Frontal cortex (tissue), 4 donors: ENCODE data around the gene QKI. TPM values are rescaled to one million over a fixed set of nuclear protein-coding genes. Genes with fewer than 3 reads are reported as not detected.
A peak's percentile ranks its signal among the peaks of the same experiment; 100 is the strongest.
"Not testable (repeated sequence)": the region's sequence is repeated elsewhere in the genome, so short reads cannot be mapped to it uniquely, and the experiment has no call there.

Experiments used
- DNase-seq, 2 donors: peaks; one replicate each; pipeline ENCODE4 v3.0.0; 2012; ENCODE audit warnings: low spot score in 2 of 2
- FAIRE-seq: peaks from 2 replicates; lab custom pipeline; 2012; peaks lifted over from hg19 to GRCh38; lab: Jason Lieb, UNC
- total RNA-seq: library from RNA; depleted of rRNA; stranded (reverse); fragments of >200 nt; gene quantifications from one replicate; pipeline ENCODE4 v1.2.3, GENCODE V29; 2014
- donor health status: control.
- donor health status: control.
- donor health status: control.

QKI gene
- total RNA-seq, 1 donor from 2014 or later: 218 TPM

DNA sequence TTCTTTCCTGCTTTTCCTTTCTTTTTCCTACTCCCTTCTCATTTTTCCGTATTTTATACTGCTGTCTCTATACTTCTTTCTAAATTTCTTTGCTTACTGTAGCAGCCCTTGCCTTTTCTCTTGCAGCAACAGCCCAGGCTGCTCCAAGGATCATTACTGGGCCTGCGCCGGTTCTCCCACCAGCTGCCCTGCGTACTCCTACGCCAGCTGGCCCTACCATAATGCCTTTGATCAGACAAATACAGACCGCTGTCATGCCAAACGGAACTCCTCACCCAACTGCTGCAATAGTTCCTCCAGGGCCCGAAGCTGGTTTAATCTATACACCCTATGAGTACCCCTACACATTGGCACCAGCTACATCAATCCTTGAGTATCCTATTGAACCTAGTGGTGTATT lies 148.8 kb downstream of the QKI start:
- no peak for FAIRE-seq
- DNase-seq: no peak

- no peak for FAIRE-seq
These were observed 150.0 kb downstream of the QKI start for GRCh38 chr6:163564534-163564933.

GRCh38 chr6:163565140-163565539 lies 150.6 kb downstream of the QKI start:
- DNase-seq: no peak
- FAIRE-seq: no peak

More at GRCh38 chr6:163564534-163564933, 150.0 kb downstream of the QKI start:
- DNase-seq: no peak

- DNase-seq: no peak
- FAIRE-seq: no peak
These were observed 151.5 kb downstream of the QKI start for GRCh38 chr6:163566056-163566455.

DNA sequence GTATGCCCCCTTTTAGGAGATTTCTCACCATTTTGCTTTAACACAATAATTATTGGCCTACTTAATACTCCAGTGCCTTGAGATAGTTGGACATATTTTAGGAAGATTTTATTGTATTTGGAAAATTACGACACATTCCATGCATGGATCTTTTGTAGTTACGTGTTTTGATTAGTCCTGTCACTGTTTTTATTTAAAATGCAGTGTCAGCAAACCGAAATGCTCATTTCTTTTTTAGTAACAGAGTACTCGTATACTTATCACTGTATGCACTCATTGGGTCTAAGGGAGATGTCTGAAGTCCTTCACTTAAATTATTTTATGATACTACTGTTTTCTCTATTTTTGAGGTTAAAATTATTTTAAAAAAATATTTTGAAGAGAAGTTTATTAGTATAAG lies 153.8 kb downstream of the QKI start:
- no peak for FAIRE-seq
- DNase-seq: no peak

DNA sequence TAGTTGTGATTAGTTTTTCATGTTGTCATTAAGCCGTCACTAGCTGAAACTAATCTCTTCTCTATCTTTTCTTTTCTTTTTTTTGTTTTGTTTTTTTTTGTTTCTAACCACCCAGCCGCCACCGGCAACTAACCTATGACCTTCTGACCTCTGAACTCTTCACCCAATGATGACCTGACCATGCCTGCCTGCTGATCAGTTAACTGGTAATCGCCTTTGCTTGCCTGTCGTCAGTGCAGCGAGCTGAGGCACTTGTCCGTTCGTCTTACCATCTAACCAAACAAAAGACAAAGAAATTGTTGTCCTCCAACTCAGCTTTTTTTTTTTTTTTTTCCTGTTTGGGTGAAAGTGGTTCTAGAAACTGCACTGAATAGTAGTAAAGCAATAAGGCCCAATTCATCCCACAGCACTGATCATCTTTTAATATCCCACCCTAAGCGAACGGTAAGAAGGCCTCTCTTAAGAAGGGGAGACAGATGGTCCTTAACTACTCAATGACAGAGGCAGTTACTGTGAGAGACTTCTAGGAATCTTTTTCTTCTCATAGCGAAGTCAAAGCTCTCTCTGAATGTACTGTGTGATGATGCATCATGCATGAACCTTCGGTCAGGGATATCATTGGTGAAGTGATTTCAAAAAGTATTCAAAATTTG lies 156.2 kb downstream of the QKI start:
- no peak for DNase-seq
- FAIRE-seq: no peak

- no peak for DNase-seq
- no peak for FAIRE-seq
These were observed 157.2 kb downstream of the QKI start for GRCh38 chr6:163571730-163572129.

GRCh38 chr6:163572612-163573011 lies 158.1 kb downstream of the QKI start:
- DNase-seq (no peak), FAIRE-seq (no peak)

DNA sequence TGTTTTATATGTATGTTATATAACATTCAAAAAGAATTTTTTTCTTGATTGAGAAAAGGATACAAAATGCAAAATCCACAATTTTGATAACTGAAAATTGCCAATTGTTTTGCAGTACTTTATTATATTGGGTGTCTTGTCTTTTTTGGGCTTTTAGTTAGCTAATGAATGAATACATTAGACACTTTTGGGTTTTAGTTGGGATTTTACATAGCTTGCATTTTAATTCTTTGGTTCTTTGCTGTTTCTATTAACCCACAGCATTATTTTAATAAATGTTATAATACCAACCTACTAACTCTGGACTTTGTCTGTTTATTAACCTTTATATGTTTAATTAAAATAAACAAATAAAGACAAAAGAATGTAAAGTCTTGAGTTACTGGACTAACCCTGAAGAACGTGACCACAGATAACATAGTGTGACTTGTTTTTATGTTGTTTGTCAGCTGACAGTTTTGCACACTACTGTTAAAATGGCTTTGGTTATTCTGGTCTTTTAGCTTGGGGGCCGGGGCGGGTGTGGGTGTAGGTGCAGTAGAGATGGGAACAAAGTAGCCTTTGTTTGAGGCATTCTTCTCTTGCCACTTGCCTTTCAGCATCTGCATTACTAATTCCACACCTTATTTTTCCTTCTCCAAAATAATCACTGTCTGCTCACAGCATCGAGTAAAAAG lies 159.1 kb downstream of the QKI start:
- peak; percentile 21 for FAIRE-seq
- no peak for DNase-seq

DNA sequence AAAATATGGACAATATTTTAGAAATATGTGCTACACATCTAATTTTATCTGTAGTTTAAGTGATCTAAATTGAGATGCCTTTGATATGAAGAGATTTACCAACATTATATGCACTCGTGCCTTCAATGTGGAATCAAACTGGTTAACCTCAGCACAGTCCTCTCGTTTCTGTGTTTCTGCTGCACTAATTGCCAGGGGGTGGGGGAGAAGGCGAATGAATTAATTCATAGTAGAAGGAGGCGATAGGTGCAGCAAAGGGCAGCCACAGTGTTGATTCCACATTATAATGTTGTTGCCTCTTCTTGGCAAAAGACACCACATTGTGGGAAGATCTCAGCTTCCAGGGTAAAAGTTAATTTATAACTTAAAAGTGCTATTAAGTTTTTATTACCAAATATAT lies 161.6 kb downstream of the QKI start:
- DNase-seq (no peak), FAIRE-seq (no peak)

- DNase-seq (no peak), FAIRE-seq (no peak)
These were observed 162.9 kb downstream of the QKI start for GRCh38 chr6:163577404-163577803.

DNA sequence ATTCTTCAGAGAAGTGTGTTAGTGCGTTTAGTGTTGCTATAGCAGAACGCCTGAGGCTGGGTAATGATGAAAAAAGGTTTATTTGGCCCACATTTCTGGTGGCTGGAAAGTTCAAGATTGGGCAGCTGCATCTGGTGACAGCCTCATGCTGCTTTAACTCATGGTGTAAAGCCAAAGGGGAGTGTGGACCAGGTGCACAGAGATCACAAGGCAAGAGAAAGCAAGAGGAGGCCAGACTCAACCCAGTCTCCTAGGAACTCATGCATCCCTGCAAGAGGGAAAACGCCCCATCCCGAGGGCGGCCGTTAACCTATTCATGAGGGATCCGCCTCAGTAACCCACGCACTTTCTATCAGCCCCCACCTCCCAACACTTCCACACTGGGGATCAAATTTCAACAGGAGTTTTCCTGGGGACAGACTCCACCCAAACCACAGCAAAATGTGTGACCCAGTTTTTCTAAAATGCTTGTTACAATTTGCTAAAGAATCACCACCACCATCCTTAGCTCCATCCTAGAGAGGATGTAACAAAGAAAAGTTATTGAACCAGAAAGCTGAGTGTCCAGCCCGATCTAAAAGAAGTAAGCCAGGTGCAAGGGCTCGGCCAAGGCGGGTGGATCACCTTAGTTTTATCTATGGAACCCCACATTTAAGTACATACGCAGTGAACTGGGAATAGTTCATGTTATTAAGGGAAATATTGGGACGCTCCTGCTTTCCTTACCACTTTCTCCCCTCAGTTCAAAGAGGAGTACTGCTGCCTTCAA lies 164.8 kb downstream of the QKI start:
- FAIRE-seq: no peak
- DNase-seq: no peak

DNA sequence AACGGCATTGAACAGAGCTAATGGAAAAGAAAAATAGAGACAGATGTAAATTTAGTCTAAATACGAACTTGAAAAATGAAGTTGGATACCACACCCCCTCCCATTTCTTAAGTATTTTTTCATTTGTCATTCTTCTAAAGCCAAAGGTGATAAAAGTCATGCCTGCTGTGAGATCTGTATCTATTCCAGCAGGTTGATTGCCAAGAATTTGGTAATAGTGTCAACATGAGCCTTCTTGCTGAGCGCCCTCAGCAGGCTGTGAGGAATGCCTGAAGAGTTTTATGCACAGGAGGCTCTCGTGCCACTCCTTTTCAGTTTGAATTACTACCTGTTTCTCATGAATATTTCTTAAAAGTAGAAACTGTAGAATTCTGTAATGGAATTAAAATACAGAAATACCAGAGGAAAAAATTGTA lies 165.4 kb downstream of the QKI start:
- no peak for DNase-seq

GRCh38 chr6:163580311-163581030 lies 166.0 kb downstream of the QKI start:
- FAIRE-seq (no peak), DNase-seq (no peak)

More for the DNA sequence above, 165.4 kb downstream of the QKI start:
- FAIRE-seq: no peak

DNA sequence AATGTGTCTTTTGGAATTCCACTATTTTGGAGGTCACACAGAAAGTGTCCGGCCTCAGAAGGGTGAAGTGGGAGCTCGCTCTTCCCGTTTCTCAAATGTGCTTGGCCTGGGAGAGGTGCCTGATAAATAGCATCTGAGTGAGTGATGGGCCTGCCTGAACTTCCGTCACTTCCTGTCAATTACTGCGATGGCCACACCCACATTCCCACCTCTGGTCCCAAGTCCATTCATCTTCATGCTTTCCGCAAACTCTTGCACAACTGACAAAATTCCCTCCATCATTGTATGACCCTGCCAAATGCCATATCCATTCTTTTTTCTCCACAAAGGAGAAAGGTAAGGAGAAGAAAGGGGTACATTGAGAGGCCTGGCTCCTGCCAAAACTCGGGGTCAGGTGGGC lies 169.0 kb downstream of the QKI start:
- DNase-seq (no peak), FAIRE-seq (no peak)

DNA sequence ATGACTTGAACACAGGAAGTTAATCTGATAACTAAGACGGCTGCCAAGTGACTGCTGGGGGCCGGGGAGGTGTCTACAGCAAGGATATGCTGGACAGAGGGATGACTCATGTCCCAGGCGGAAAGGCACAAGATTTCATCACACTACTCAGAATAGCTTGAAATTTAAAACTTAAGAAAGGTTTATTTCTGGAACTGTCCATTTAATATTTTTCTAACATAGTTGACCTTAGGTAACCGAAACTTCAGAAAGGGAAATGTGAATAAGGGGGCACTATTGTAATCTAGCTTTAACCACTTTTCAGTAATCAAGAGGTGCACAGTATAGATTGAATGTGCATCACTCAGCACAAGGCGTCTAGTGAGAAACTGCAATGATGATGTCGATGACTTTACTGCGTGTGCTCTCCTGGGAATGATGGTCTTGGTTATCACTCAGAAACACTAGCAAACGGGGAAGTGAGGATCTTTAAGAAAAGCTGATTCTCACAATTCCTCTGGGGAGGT lies 171.5 kb downstream of the QKI start:
- FAIRE-seq (no peak), DNase-seq (no peak)

DNA sequence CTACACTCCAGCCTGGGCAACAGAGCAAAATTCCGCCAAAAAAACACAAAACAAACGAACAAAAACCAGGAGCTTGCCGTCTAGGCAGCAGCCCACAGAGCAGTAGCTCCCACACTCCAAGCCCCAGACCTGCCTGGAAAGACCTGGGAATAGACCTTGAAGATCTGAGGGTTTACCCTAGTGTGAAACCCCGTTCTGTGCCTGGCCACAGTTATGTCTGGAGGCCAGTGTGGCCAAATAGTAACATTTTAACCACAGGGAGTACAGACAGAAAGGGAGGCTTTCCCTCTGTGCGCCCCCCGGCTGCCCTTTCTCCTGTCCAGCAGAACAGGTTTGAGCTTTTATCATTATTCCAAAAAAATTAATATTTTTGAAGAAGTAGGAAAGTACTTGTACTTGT lies 172.4 kb downstream of the QKI start:
- no peak for FAIRE-seq
- no peak for DNase-seq

GRCh38 chr6:163588220-163588919 lies 173.9 kb downstream of the QKI start:
- no peak for FAIRE-seq
- no peak for DNase-seq

- FAIRE-seq: no peak
These were observed 174.9 kb downstream of the QKI start for GRCh38 chr6:163589387-163589786.

GRCh38 chr6:163590132-163590531 lies 175.6 kb downstream of the QKI start:
- not testable (repeated sequence) for FAIRE-seq, DNase-seq

More at GRCh38 chr6:163589387-163589786, 174.9 kb downstream of the QKI start:
- no peak for DNase-seq
